Chondrocyte (in vitro differentiated cells): ENCODE data around the gene GNG3. TPM values are rescaled to one million over a fixed set of nuclear protein-coding genes. Genes with fewer than 3 reads are reported as not detected.
"Not testable (repeated sequence)": the region's sequence is repeated elsewhere in the genome, so short reads cannot be mapped to it uniquely, and the experiment has no call there.

Experiments used
- DNase-seq: peaks from one replicate; pipeline ENCODE4 v3.0.0; 2021; ENCODE audit warnings: mixed read lengths, low spot score
- H3K27ac Mint-ChIP-seq: one replicate; pipeline ENCODE4 v1.8.0; 2021; ENCODE audit warnings: mild to moderate bottlenecking, moderate library complexity, mixed read lengths; ENCODE audit not compliant: unreplicated experiment
- H3K27me3 Mint-ChIP-seq: 2 replicates; pipeline ENCODE4 v1.8.0; 2021; ENCODE audit warnings: low read depth, mixed read lengths
- H3K36me3 Mint-ChIP-seq: 2 replicates; pipeline ENCODE4 v1.8.0; 2021; ENCODE audit warnings: low read depth, mixed read lengths
- H3K4me1 Mint-ChIP-seq: 2 replicates; pipeline ENCODE4 v1.8.0; 2021; ENCODE audit warnings: low read depth, mild to moderate bottlenecking, mixed read lengths
- H3K4me3 Mint-ChIP-seq: one replicate; pipeline ENCODE4 v1.8.0; 2021; ENCODE audit warnings: mild to moderate bottlenecking, moderate library complexity, mixed read lengths; ENCODE audit not compliant: unreplicated experiment
- H3K9me3 Mint-ChIP-seq: 2 replicates; pipeline ENCODE4 v1.8.0; 2021; ENCODE audit warnings: low read depth, mixed read lengths
- CTCF ChIP-seq: fragments of 200-600 bp; sonication (generic); IDR thresholded peaks from 2 replicates; pipeline ENCODE4 v1.5.0; 2021; ENCODE audit warnings: antibody characterized with exemption, mild to moderate bottlenecking, moderate library complexity
- total RNA-seq: library from RNA; stranded (reverse); gene quantifications from 3 replicates; pipeline ENCODE4 v1.2.1, GENCODE V29; 2021

GNG3 gene
- total RNA-seq, 1 donor from 2014 or later: not detected

DNA sequence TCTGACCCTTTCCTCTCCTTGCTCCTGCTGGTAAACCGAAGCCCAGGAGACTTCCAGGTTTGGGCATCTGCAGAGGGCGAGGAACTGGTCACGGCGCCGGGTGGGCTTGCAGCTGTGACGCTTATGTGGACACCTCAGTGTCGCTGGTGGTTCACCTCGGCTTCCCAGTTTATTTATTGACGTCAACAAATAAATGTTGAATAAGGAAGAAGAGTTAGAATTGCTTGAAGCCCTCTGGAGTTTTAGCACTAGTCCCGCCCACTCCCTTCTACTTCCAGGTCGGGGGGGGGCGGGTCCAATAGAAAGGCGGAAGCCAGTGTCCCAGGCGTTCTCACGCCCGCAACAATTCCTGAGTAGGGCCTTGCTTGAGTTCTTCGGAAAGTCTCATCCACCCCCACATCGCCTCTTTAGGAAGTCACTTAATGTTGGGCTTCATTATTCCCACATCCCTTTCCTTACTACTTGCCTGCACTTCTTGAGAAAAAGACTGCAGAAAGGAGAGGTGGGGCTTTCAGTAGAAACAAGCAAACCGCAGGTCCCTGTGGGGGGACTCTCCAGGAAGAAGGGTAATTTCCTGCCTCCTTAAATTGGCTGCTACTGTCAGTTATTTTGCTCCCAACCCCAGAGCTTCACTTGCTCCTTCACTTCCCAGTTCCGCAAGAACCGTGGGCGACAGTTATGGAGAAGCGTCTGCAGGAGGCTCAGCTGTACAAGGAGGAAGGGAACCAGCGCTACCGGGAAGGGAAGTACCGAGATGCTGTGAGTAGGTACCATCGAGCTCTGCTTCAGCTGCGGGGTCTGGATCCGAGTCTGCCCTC, 20.9 kb downstream of the GNG3 start, which contains the start of gene TTC9C:
TTC9C (plus strand) TSS at position 316 of the 818 bp plus-strand sequence; CDS start at position 679, 363 bp downstream.
- H3K27ac Mint-ChIP-seq: peak within 1 kb of the TSS; percentile 98

GRCh38 chr11:62730076-62730475, 22.6 kb downstream of the GNG3 start:
- Mint-ChIP-seq H3K4me1 (peaks cover 34% of the 10 kb centered on the region), H3K4me3 (peak overlapping the region; percentile 96), H3K27ac (peak overlapping the region; percentile 45)
- not testable (repeated sequence) for H3K9me3 Mint-ChIP-seq, DNase-seq, H3K27me3 Mint-ChIP-seq, H3K36me3 Mint-ChIP-seq

More for the DNA sequence above, 20.9 kb downstream of the GNG3 start, which contains the start of gene TTC9C:
- no peak for DNase-seq
- Mint-ChIP-seq H3K4me3 (peak within 1 kb of the TSS; percentile 96), H3K9me3 (no peaks in the 10 kb centered on the region), H3K36me3 (peaks cover 13% of the 10 kb centered on the region), H3K27me3 (no peaks in the 10 kb centered on the region), H3K4me1 (peaks cover 50% of the 10 kb centered on the region)
- peak; percentile 10 for TF ChIP-seq CTCF

DNA sequence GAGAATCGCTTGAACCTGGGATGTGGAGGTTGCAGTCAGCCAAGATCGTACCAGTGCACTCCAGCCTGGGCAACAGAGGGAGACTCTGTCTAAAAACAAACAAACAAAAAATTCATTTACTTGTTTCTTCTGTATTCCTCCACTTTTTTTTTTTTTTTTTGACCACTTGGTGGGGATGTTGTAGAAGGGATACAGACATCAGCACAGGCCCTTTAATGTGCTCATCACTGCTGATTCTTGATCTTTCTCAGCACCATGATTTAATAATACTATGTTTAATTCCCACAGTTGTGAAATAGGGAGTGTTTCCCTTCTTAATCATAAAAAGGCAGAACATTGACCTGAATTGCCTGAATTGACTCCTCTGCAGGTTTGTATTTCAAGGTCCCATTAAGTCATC, 25.4 kb downstream of the GNG3 start:
- no peak for DNase-seq
- Mint-ChIP-seq H3K9me3 (no peaks in the 10 kb centered on the region), H3K27ac (no peak overlapping the region), H3K36me3 (peaks cover 9% of the 10 kb centered on the region), H3K4me1 (peaks cover 26% of the 10 kb centered on the region), H3K4me3 (no peak overlapping the region), H3K27me3 (no peaks in the 10 kb centered on the region)
- TF ChIP-seq CTCF: peak; percentile 66

GRCh38 chr11:62737196-62737595, 29.7 kb downstream of the GNG3 start:
- Mint-ChIP-seq H3K4me3 (no peak overlapping the region), H3K27ac (no peak overlapping the region), H3K36me3 (peaks cover 20% of the 10 kb centered on the region), H3K9me3 (no peaks in the 10 kb centered on the region), H3K27me3 (no peaks in the 10 kb centered on the region), H3K4me1 (peaks cover 5% of the 10 kb centered on the region)
- no peak for DNase-seq
- no peak for TF ChIP-seq CTCF

DNA sequence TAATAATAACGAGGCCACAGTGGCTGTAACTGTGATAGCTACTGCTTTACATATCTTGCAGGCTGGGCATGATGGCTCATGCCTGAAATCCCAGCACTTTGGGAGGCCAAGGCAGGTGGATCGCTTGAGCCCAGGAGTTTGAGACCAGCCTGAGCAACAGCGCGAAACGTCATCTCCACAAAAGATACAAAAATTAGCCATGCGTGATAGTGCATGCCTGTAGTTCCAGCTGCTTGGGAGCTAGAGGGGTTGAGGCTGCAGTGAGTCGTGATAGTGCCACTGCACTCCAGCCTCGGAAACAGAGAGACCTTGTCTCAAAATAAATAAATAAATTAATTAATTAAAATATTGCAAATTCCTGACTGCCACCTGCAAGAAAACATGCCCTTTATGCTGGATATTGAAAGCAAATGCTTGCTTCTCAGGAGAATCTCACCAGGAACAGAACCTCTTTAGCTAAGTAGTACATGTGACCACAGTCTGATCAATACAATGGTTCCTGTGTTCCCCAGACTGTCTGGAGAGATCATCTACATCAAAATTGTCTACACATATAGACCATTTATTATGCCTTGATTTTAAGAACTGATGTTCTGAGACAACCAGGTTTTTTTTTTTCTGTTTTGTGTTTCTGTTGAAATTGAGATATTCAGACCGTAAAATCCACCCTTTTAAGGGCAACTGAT, 40.1 kb downstream of the GNG3 start:
- Mint-ChIP-seq H3K27me3 (no peaks in the 10 kb centered on the region), H3K4me1 (peaks cover 18% of the 10 kb centered on the region), H3K27ac (no peak overlapping the region), H3K4me3 (no peak overlapping the region), H3K36me3 (peaks cover 5% of the 10 kb centered on the region), H3K9me3 (no peaks in the 10 kb centered on the region)
- TF ChIP-seq CTCF: no peak
- no peak for DNase-seq

- not testable (repeated sequence) for DNase-seq, H3K27me3 Mint-ChIP-seq, H3K27ac Mint-ChIP-seq, H3K36me3 Mint-ChIP-seq, H3K9me3 Mint-ChIP-seq, H3K4me3 Mint-ChIP-seq
- H3K4me1 Mint-ChIP-seq: peaks cover 31% of the 10 kb centered on the region
These were observed 42.5 kb downstream of the GNG3 start for GRCh38 chr11:62749931-62750330.
